ENCODE data around the gene RPS6KB2.
"Not testable (repeated sequence)": the region's sequence is repeated elsewhere in the genome, so short reads cannot be mapped to it uniquely, and the experiment has no call there.

RPS6KB2 gene

DNA sequence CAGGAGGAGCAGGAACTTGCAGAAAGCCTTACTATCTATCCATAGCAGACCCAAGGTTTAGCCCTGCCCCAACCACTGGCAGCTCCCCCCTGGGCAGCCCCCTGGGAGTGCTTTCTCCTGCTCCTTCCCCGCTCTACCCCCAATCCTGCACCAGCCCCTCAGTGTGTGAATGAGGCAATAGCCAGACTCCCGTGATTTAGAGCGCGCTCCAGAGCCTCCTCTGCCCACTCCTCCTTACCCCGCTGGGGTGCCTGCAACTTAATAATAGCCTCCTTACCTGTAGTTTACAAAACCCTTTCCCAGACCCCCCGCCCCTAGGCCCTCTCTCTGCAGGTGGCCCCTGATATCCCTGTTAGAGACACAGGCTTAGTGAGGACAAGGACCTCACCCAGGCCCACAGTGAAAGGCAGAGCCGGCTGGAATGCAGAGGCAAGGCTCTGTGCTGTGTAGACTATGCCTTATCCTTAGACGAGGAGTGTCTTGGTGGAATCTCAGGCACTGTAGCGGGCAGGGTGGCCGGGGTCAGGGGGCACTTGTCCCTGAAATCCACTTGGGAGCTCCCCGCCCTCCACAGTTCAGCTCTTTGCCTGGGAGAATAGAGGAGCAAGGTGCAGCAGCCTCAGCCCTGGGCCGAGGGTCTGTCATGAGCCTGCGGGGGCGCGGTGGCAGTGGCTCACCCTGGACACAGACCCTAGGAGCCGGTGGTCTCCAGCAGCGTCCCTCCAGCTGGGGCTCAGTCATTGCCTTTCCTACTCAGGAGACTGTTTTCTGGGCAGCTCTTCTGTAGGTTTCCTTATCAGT is 17.1 kb upstream of the RPS6KB2 start:
- DNase-seq (ENCODE audit: low read depth), result no peak

DNA sequence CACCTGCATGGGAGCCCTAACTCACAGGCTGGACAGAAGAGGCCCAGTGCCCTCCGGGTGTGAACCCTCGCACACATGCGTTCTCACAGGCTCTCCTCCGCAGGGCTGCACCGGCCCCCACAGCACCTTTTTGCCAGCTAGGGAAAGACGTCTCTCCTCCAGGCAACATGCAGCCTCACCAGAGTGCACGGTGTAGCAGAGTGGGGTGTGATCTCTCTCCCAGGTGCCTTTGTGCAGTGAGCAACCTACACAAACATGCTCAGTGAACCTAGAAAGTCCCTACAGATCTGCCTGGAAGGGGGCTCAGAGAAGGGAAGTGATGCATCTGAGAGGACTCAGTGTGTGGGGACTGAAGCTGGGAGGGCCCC is 16.5 kb upstream of the RPS6KB2 start:
- DNase-seq (ENCODE audit: low read depth), result no peak

DNA sequence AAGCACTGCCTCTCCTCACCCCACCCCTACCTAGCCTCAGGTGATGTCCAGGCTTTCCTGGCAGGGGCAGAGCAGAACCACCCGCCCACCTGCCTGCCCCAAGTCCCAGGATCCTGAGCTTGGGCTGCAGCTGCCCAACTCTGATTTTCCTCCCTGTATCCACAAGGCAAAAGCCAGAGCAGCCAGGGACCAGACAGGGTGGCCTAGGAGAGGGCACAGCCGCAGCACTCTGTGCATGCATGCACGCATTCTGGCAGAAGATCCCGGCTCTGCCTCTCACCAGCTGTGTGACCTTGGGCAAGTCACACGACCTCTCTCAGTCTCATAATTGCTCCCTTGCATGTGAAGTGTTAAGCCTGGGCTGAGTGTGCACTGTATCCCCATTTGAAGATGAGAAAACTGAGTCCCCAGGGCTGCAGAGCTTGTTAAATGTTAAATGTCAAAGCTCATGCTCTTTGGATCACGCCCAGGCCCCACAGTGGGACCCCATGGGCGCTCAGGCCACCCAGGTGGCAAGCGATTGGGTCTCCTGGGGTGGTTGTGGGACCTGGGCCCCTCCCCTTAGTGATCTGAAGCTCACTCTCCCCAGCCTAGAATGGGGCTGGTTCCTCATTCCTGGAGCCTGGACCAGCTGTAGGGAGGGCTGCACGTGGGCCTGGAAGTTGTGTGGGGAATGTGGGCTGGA is 15.7 kb upstream of the RPS6KB2 start:
- no peak for DNase-seq (ENCODE audit: low read depth)

DNA sequence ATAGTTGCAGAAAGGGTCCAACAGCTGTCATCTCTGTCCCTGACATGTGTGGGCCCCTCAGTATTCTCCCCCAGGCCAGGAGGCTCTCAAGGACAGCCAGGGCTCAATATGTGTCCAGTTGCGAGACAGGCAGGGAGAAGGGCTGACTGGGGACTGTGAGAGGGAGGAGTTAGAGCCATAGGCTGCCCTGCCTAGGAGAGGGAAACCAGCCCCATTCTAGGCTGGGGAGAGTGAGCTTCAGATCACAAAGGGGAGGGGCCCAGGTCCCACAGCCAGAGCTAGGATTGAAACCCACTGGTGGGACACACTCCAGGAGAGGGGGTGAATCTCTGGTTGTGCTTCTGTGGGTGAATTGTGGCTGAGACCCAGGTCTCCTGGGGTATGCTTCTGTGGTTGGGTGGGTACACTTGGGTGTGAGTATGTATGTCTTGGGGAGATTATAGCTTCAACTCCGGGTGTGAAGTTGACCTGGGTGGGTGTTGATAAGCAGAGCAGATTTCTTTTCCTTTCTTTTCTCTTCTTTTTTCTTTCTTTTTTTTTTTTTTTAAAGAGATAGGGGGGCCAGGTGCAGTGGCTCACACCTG is 14.9 kb upstream of the RPS6KB2 start:
- no peak for DNase-seq (ENCODE audit: low read depth)

DNA sequence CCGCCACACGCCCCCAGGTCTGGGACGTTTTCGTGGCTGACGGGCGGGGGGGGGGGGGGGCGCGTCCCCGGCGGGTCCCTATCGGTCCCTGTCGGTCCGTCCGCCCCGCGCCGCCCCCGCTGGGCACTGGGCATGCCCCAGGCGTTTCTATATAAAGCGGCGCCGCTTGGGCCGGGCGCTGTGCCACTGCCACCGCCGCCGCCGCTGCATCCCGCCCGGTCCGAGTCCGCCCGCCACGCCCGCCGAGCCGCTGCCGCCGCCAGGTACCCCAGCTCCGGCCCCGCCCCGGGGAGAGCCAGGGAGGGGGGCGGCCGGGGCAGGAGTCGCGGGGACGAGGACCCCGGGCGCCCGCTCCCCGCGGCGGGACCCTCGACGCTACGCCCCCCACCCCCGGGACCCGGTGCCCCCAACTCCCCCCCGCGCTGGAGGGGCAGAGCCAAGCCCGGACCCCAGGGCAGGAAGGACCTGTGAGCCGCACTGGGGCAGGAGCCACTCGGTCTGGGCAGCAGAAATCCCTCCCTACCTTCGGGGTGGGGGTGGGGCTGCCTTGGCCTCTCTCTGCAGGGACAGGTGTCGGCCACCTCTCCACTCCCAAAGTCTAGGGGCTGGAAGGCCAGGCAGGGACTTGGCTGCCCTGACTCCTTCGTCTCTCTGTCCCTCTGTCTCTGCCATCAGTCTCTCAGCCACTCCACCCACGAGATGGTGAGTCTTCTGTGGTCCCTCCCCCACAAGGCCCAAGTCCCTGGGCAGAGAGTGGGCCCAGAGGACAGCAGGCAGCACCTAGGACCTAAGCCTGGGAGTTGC is 12.6 kb upstream of the RPS6KB2 start, which contains the start of gene CARNS1:
Gene CARNS1 (plus strand): TSS at position 178 of the 804 bp plus-strand sequence. CDS start 522 bp downstream, at position 700.
- no peak for DNase-seq (ENCODE audit: low read depth)

DNA sequence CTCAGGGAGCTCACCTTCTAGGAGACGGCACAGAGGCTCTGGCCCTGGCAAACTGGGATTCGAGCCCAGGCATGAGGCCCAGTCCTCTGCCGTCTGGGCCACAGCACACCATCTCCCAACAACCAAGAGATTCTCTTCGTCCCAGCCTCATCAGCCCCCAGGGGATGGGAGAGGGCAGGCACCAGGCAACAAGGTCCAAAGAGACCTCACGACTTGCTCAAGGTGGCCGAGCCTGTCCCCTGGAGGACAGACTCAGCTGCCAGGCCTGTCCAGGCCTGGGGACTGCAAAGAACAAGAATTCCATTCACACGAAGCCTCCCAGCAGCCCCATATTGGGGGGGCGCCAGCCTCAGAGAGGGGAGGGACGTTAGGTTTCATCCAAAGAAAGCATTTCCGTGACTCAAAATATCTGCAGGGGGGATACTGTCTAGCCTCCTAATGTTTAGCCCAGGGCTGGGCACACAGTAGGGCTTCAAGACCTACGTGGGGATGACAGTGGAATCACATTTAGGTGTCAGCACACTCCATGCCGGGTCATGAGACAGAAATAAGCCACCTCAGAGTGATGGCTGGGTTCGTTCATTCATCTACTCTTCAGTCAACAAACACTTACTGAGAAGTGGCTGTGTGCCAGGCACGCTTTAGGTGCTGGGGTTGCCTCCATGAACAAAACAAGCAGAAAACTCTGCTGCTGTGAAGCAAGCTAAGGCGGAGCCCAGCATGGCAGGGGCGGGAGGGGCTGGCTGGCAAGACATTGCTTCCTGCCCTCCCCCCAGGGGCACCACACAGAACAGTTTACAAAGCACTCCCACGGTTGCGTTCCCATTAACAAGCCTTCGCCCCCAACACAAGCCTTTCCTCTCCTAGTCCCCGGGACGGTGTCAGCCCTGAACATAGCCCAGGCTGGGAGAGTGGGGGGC is 11.6 kb upstream of the RPS6KB2 start:
- no peak for DNase-seq (ENCODE audit: low read depth)

DNA sequence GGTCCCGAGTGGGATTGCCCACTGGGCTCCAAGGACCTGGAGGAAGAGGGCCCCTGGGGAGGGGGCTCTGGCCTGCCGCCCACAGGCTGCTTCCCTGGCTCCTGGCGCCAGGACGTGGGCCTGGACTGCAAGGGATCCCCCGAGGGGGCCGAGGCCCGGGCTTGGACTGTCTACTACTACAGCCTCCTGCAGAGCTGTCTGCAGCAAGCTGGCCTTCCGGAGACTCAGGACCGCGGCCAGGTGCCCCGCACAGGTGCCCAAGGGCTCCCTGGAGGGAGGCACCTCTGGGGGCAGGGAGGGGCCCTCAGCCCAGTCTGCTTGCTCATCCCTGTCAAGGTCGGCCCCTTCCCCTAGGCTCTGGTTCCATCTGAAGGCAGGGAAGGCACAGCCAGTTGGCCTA is 10.9 kb upstream of the RPS6KB2 start:
- no peak for DNase-seq (ENCODE audit: low read depth)

DNA sequence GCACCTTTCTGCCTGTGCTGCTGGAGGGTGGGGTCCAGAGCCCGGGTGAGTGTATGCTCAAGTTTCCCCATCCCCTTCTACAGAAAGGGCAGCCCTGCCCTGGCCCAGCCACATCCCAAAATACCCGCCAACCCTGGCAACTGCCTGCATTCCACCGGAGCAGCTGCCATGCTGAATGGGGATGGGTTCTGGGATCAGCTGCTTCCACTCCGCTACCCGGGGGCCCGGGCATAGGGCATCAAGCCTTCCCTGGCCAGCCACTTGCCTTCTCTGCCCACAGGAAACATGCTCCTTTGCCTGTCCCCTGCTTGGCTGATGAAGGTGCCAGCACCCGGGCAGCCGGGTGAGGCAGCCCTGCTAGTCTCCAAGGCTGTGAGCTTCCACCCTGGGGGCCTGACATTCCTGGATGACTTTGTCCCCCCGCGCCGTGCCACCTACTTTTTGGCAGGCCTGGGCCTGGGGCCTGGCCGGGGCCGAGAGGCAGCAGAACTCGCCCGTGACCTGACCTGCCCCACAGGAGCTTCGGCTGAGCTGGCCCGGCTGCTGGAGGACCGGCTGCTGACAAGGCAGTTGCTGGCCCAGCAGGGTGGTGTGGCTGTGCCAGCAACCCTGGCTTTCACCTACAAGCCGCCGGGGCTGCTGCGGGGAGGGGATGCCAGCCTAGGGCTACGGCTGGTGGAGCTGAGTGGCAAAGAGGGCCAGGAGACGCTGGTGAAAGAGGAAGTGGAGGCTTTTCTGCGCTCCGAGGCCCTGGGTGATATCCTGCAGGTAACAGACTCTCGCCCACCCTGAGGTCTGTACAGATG is 9.6 kb upstream of the RPS6KB2 start:
- DNase-seq (ENCODE audit: low read depth), result no peak

DNA sequence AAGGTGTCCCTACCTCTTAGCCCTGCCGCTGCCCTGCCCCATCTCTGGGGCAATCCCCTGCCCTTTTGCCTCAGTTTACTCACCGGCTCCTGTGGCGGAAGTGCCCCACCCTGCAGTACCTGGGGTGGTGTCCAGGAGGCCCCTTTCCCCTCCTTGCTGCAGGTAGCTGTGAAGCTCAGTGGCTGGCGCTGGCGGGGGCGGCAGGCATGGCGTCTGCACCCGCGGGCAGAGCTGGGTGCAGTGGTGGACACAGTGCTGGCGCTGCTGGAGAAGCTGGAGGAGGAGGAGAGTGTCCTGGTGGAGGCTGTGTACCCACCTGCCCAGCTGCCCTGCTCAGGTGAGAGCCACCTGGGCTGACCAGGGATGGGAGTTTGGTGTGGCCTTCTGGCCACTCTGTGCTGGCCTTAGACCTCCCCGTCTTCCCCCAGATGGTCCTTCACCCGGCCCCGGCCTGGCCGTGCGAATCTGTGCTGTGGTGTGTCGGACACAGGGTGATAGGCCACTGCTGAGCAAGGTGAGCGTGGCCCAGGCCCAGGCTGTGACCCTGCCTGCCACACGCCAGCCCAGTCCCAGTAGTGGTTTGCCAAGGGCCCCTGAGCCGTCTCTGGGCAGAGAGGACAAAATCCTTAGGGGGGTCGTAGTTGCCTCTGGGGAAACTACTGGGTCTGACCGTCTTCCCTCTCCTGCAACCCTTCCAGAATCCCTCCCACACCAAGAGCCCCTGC is 8.8 kb upstream of the RPS6KB2 start:
- DNase-seq (ENCODE audit: low read depth), result no peak

DNA sequence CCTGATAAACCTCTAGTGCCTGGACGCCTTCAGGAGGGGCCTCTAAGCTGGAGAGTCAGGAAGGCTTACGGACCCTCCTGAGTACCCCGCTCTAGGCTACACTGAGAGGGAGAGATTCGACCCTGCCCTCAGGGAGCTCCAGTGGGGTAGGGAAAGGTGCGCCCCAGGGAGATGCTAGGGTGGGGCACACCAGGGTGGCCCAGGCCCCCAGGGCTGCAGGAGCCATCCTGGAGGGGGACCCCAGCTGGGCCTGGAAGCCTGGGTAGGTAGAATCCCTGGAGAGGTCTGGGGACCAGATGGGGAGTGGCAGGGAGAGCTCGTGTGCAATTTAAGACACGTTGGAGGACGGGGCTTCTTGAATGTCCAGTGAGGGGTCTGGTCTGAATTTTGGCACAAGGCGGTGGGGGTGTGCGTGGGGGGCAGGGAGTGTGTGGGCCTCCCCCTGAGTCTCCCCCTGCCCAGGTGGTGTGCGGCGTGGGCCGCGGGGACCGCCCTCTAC is 8.1 kb upstream of the RPS6KB2 start:
- DNase-seq (ENCODE audit: low read depth), result no peak

DNA sequence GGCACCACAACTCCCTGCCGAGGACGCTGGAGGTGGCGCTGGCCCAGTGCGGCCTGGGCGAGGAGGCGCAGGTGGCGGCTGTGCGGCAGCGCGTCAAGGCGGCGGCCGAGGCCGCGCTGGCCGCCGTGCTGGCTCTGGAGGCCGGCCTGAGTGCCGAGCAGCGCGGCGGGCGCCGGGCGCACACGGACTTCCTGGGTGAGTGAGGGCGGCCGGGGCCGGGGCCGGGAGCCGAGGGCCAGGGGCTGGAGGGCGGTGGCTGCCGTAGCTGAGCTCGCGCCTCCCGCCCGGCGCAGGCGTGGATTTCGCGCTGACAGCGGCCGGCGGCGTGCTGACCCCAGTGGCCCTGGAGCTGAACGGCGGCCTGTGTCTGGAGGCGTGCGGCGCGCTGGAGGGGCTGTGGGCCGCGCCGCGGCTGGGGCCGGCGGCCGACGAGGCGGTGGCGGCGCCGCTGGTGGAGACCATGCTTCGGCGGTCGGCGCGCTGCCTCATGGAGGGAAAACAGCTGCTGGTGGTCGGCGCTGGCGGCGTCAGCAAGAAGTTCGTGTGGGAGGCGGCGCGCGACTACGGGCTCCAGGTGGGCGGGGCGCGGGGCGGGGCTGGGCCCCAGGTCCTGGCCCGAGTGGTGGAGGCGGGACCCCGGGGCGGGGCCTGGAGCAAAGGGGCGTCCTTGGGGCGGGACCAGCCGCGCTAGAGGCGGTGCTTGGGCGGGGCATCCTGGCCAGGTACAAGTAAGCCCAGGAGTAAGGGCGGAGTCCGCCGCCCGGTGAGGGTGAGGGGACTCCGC is 7.5 kb upstream of the RPS6KB2 start:
- DNase-seq (ENCODE audit: low read depth), result peak; percentile 90

DNA sequence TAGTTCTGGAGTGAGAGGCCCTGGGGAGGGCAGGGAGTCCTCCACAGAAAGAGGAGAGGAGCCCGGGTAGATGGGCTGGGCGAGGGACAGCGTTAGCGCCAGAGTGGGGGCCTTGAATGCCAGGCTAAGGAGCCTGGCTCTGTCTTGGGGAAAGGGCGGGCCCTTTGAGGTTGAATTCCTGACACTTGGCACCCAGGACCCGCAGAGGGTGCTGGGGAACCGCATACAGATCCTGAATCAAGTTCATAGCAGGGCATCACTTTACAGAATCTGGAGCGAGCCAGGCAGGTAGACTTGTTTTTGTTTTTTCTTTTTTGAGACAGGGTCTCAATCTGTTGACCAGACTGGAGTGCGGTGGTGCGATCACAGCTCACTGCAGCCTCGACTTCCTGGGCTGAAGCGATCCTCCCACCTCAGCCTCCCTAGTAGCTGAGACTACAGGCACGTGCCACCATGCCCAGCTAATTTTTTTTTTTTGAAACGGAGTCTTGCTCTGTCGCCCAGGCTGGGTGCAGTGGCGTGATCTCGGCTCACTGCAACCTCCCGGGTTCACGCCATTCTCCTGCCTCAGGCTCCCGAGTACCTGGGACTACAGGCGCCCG is 6.8 kb upstream of the RPS6KB2 start:
- no peak for DNase-seq (ENCODE audit: low read depth)

DNA sequence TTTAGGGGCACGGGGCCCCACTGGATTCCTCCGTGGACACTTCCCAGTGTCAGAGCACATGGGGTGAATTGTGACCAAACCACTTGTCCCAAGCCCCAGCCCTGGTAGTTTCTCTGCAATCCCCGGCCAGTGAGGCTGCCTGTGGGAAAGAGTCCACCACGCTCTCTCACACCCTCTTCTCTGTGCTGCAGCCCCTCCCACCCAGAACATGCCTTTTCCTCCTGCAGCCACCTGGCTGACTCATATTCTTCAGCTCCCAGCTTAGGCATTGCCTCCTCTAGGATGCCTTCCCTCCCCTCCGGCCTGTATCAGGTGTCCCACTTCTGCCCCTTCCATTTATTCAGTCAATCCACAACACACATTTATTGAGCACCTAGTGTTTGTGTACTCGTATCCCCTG is 5.4 kb upstream of the RPS6KB2 start:
- DNase-seq (ENCODE audit: low read depth), result no peak

DNA sequence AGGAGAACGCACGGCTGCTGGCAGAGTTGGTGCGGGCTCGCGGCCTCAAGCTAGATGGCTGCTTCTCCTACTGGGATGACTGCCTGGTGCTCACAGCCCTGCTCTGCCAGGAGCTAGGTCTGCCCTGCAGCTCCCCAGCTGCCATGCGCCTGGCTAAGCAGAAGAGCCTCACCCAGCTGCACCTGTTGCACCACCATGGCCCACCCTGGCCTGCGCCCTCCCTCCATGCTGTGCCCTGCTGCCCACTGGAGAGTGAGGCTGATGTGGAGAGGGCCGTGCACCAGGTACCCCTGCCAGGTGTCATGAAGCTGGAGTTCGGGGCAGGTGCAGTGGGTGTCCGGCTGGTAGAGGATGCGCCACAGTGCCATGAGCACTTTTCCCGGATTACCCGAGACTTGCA is 4.8 kb upstream of the RPS6KB2 start:
- no peak for DNase-seq (ENCODE audit: low read depth)

DNA sequence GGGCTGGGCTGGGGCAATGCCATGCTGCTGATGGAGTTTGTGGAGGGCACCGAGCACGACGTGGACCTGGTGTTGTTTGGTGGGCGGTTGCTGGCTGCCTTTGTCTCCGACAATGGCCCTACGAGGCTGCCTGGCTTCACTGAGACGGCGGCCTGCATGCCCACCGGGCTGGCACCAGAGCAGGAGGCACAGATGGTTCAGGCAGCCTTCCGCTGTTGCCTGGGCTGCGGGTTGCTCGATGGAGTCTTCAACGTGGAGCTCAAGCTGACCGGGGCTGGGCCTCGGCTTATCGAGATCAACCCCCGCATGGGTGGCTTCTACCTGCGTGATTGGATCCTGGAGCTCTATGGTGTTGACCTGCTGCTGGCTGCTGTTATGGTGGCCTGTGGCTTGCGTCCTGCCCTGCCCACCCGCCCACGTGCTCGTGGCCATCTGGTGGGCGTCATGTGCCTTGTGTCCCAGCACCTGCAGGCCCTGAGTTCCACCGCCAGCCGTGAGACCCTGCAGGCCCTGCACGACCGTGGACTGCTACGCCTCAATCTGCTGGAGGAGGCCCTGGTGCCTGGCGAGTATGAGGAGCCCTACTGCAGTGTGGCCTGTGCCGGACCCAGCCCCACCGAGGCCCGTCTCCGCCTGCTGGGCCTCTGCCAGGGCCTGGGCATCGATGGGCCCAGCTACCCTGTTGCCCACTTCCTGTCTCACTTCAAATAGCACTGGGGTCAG is 4.2 kb upstream of the RPS6KB2 start:
- DNase-seq (ENCODE audit: low read depth), result no peak

DNA sequence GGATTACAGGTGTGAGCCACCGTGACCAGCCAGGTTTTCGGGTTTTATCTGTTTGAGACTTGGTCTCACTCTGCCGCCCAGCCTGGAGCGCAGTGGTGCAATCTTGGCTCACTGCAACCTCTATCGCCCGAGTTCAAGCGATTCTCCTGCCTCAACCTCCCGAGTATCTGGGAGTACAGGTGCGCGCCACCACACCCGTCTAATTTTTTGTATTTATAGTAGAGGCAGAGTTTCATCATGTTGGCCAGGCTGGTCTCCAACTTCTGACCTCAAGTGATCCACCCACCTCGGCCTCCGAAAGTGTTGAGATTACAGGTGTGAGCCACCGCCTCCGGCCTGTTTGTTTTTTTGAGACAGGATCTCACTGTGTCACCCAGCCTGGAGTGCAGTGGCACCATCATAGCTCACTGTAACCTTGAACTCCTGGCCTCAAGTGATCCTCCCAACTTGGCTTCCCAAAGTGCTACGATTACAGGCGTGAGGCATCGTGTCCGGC is 882 bp upstream of the RPS6KB2 start:
- not testable (repeated sequence) for DNase-seq (ENCODE audit: low read depth)

DNA sequence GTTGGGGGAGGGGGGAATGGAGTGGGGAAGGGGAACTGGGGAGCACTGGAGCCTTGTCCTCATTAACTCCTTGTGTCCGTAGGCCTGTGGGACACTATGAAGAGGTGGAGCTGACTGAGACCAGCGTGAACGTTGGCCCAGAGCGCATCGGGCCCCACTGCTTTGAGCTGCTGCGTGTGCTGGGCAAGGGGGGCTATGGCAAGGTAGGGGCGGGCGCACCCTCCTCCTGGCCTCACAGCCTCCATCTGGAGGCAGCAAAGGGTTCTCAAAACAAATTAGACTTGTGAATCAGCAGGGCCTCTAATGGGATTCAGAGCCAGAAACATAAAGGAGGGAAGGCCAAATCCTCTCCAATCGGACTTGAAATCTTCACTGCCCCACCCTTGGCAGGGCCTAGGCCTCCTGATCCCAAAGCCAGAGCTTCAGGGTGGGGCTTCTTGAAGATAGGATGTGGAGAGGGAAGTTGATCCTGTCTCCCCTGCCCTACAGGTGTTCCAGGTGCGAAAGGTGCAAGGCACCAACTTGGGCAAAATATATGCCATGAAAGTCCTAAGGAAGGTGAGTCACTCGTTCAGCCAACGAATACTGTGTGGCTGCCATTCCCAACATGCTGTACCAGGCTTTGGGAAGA is 859 bp downstream of the RPS6KB2 start:
- no peak for DNase-seq (ENCODE audit: low read depth)
